GM06990 (cell line): ENCODE data around the gene OPCML.

ENCODE experiments used
- DNase-seq: peaks from one replicate; pipeline ENCODE4 v3.0.0-alpha.2; 2011; ENCODE audit not compliant: insufficient read length; ENCODE audit errors: extremely low read depth
- H3K27me3 ChIP-seq: replicated peaks from 2 replicates; pipeline ENCODE4 v1.6.0; 2011; ENCODE audit warnings: low read length; ENCODE audit not compliant: control insufficient read depth, insufficient read depth
- H3K36me3 ChIP-seq: 2 replicates; pipeline ENCODE4 v1.5.1; 2011; ENCODE audit warnings: low read length; ENCODE audit not compliant: control insufficient read depth, insufficient read depth
- H3K4me3 ChIP-seq: replicated peaks from 2 replicates; pipeline ENCODE4 v1.5.1; 2011; ENCODE audit warnings: low read depth, mild to moderate bottlenecking, control low read depth, low read length
- TF ChIP-seq, protein P1 (sequence below): IDR thresholded peaks from 2 replicates; pipeline ENCODE4 v1.5.1; 2011; ENCODE audit warnings: low read length, control low read depth, mild to moderate bottlenecking, inconsistent platforms; ENCODE audit not compliant: insufficient read depth, poor library complexity, severe bottlenecking

OPCML gene

DNA sequence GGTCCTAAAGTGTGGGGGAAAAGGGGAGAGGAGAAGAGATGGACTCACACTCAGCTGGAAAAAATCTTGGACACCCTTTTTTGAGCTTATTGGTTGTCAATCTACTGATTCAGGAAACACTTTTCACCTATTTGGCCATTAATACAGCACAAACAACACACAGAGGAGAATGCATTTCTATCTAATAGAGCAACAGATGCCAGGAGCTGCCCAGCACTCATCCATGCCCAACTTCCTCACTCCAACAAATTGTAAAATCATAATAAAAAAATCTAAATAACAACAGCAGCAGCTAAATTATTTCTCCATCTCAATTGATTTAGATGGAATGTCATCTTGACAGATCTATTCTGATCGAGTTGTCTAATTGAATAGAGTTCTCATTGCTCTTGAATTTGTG lies 628.2 kb downstream of the OPCML start:
- TF ChIP-seq, protein P1, sequence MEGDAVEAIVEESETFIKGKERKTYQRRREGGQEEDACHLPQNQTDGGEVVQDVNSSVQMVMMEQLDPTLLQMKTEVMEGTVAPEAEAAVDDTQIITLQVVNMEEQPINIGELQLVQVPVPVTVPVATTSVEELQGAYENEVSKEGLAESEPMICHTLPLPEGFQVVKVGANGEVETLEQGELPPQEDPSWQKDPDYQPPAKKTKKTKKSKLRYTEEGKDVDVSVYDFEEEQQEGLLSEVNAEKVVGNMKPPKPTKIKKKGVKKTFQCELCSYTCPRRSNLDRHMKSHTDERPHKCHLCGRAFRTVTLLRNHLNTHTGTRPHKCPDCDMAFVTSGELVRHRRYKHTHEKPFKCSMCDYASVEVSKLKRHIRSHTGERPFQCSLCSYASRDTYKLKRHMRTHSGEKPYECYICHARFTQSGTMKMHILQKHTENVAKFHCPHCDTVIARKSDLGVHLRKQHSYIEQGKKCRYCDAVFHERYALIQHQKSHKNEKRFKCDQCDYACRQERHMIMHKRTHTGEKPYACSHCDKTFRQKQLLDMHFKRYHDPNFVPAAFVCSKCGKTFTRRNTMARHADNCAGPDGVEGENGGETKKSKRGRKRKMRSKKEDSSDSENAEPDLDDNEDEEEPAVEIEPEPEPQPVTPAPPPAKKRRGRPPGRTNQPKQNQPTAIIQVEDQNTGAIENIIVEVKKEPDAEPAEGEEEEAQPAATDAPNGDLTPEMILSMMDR, result no peak

DNA sequence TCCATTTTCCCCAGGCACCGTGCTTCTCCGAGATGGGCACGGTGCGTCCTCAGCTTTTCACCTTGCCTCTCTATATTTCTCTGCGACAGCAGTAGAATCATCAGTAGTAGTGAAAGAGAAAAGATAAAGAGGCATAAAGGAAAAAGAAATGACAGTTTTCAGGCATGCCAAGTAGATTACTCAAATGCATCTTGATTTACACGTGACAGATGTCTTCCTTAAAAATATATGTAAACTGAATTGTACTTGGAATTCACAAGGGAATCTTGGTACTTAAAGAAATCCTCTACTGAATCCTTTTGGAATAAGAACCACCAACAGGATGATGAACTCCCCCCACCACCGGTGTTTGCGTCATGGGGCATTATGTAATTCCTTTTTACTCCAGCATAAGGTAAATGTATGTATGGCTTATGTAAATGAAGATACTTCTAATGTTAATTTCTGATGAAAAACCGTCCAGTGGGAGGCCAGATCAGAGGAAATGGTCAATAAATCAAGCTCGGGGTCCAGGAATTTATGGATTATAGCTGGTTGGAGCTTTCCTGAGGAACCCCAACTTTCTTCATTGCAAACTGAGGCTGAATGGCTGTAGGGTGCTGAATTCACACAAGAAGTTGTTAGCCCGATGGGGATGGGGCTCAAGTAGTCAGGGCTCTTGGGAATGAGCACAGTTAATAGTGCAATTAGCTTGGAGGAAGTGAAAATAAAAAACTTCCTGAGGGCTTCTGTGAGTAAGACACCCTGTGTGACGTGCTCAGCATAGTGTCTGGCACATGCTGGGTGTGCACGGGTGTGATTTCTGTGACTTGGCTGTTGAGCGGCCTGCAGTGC lies 630.4 kb downstream of the OPCML start:
- Histone ChIP-seq H3K36me3 (no peaks in the 10 kb centered on the region), H3K27me3 (no peaks in the 10 kb centered on the region), H3K4me3 (no peak overlapping the region)
- TF ChIP-seq, protein P1, result no peak
- DNase-seq, result no peak

More for the DNA sequence above, 628.2 kb downstream of the OPCML start:
- no peak overlapping the region for H3K4me3 ChIP-seq
- H3K27me3 ChIP-seq, result no peaks in the 10 kb centered on the region
- DNase-seq, result no peak
- H3K36me3 ChIP-seq, result no peaks in the 10 kb centered on the region

DNA sequence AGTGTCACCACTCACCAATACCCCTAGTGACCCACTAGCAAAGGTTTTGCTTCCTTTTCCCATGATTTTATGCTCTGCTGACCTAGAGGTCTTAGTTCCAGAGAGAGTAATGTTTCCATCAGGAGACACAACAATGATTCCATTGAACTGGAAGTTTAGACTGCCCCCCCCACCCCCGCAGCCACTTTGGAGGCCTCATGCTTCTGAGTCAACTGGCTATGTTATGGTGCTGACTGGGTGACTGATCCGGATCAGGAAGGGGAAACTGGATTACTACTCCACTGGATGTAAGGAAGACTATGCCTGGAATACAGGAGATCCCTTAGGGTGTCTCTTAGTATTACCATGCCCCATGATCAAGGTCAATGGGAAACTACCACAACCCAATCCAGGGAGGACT lies 633.6 kb downstream of the OPCML start:
- no peak for DNase-seq
- TF ChIP-seq, protein P1, result no peak
- Histone ChIP-seq H3K4me3 (no peak overlapping the region), H3K27me3 (no peaks in the 10 kb centered on the region), H3K36me3 (no peaks in the 10 kb centered on the region)

DNA sequence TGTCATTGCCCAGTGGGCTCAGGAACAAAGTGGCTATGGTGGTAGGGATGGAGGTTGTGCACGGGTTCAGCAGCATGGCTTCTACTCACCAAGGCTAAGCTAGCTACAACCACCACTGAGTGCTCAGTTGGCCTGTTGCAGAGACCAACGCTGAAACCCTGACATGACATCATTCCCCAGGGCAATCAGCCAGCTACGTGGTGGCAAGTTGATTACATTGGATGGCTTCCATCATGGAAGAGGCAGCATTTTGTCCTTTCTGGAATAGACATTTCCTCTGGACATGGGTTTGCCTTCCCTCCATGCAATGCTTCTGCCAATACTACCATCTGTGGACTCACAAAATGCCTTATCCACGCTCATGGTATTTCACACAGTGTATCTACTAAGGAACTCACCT lies 634.3 kb downstream of the OPCML start:
- Histone ChIP-seq H3K36me3 (no peaks in the 10 kb centered on the region), H3K4me3 (no peak overlapping the region), H3K27me3 (no peaks in the 10 kb centered on the region)
- no peak for DNase-seq
- TF ChIP-seq, protein P1, result no peak

DNA sequence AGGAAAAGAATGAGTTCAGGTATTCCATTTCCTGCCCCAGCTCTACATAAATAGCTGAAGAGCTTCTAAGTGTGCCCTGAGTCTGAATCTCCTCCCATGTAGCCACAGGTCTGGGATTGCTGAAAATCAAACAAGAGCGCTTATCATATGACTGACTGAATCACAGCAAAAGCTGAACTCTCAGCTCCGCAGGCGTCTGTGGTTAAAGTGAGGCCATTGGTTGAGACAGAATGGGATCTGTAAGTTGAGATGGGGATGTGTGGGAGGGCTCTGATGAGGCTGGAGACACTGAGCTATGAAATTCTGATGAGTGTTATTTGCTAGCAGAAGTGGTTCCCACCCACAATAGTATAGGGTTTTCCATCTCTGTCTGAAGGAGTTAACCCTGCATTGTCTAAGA lies 637.0 kb downstream of the OPCML start:
- no peak for DNase-seq
- H3K36me3 ChIP-seq, result no peaks in the 10 kb centered on the region
- no peak overlapping the region for H3K4me3 ChIP-seq
- no peaks in the 10 kb centered on the region for H3K27me3 ChIP-seq
- TF ChIP-seq, protein P1, result no peak
